ENCODE measurements around the gene OR52K2.

DNA sequence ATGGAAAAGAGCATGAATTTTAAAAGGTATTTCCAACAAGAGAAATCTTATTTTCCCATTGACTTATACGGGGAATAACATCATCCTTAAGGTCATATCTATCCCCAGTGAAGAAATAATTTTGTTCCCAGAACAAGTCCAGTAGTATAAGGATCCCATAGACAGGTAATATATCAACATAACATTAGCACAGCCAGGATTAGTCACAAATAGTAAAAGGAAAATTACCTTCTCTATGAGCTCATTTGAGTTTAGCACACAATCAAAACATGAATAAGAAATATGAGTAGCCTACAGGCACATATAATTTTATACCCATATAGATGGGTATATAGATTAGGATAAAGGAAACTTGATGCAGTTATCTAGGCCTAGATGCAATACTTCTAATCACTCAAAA, 30.5 kb downstream of the OR52K2 start:
- TF ChIP-seq, protein P1, sequence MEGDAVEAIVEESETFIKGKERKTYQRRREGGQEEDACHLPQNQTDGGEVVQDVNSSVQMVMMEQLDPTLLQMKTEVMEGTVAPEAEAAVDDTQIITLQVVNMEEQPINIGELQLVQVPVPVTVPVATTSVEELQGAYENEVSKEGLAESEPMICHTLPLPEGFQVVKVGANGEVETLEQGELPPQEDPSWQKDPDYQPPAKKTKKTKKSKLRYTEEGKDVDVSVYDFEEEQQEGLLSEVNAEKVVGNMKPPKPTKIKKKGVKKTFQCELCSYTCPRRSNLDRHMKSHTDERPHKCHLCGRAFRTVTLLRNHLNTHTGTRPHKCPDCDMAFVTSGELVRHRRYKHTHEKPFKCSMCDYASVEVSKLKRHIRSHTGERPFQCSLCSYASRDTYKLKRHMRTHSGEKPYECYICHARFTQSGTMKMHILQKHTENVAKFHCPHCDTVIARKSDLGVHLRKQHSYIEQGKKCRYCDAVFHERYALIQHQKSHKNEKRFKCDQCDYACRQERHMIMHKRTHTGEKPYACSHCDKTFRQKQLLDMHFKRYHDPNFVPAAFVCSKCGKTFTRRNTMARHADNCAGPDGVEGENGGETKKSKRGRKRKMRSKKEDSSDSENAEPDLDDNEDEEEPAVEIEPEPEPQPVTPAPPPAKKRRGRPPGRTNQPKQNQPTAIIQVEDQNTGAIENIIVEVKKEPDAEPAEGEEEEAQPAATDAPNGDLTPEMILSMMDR (IDR thresholded peaks at IDR 0.05; ENCODE audit: low read depth, low read length): no peak
- TF ChIP-seq POLR2A (IDR thresholded peaks at IDR 0.05; ENCODE audit: extremely low read depth, insufficient read length): no peak
- TF ChIP-seq, protein P2, sequence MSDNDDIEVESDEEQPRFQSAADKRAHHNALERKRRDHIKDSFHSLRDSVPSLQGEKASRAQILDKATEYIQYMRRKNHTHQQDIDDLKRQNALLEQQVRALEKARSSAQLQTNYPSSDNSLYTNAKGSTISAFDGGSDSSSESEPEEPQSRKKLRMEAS (IDR thresholded peaks at IDR 0.05; ENCODE audit: low read depth, low read length): no peak

Measured in NB4 (cell line).